ENCODE data around the gene CUTC. TPM values are rescaled to one million over a fixed set of nuclear protein-coding genes. Genes with fewer than 3 reads are reported as not detected.

The CUTC gene
- total and polyA plus RNA-seq, 2 donors (not counting 3 experiments of a cell fraction or from before 2014, with no cell fraction given) = 20.4 to 23.1 TPM

DNA sequence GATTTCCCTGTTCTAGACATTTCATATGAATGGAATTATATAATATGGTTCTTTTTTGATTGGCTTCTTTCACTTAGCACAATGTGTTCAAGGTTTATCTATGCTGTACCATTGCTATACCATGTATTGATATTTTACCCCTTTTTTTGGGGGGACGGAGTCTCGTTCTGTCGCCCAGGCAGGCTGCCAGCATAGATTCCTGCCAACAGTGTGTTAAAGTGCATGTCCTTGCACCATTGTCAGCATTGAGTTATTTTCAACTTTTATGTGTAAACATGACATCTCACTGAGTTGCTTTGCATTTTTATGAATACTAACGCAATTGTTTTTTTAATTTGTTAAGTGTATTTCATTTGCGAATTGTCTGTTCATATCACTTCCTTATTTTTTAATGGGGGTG lies 55.3 kb downstream of the CUTC start:
- no peaks in the 10 kb centered on the region for H3K27me3 ChIP-seq (ENCODE audit: control insufficient read depth in 2 of 2, insufficient read depth in 2 of 2, low read length in 2 of 2)
- no peaks in the 10 kb centered on the region for H4K20me1 ChIP-seq (replicated peaks; ENCODE audit: control insufficient read depth, extremely low read depth, insufficient read depth, low read length)
- TF ChIP-seq EZH2 (IDR thresholded peaks at IDR 0.05; ENCODE audit: borderline replicate concordance, low read depth, low read length, severe bottlenecking) (no peak), POLR2A (IDR thresholded peaks at IDR 0.05; ENCODE audit: low read depth, low read length) (no peak), MYC (IDR thresholded peaks at IDR 0.05; ENCODE audit: low read depth, low read length) (no peak), FOS (IDR thresholded peaks at IDR 0.05; ENCODE audit: borderline replicate concordance, insufficient read depth, low read length) (no peak), JUN (IDR thresholded peaks at IDR 0.05; ENCODE audit: borderline replicate concordance, insufficient read depth, insufficient read length, low read depth) (no peak), POLR2AphosphoS5 (IDR thresholded peaks at IDR 0.05; ENCODE audit: insufficient read depth, low read depth, low read length) (no peak), GATA2 (IDR thresholded peaks at IDR 0.05; ENCODE audit: insufficient read depth, insufficient read length, low read depth, low read length) (no peak)
- TF ChIP-seq, protein P1, sequence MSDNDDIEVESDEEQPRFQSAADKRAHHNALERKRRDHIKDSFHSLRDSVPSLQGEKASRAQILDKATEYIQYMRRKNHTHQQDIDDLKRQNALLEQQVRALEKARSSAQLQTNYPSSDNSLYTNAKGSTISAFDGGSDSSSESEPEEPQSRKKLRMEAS (IDR thresholded peaks at IDR 0.05; ENCODE audit: insufficient read depth, insufficient read length) = no peak
- TF ChIP-seq, protein P2, sequence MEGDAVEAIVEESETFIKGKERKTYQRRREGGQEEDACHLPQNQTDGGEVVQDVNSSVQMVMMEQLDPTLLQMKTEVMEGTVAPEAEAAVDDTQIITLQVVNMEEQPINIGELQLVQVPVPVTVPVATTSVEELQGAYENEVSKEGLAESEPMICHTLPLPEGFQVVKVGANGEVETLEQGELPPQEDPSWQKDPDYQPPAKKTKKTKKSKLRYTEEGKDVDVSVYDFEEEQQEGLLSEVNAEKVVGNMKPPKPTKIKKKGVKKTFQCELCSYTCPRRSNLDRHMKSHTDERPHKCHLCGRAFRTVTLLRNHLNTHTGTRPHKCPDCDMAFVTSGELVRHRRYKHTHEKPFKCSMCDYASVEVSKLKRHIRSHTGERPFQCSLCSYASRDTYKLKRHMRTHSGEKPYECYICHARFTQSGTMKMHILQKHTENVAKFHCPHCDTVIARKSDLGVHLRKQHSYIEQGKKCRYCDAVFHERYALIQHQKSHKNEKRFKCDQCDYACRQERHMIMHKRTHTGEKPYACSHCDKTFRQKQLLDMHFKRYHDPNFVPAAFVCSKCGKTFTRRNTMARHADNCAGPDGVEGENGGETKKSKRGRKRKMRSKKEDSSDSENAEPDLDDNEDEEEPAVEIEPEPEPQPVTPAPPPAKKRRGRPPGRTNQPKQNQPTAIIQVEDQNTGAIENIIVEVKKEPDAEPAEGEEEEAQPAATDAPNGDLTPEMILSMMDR (IDR thresholded peaks at IDR 0.05; ENCODE audit: extremely low read depth in 1 of 2, insufficient read depth in 1 of 2, low read depth in 1 of 2, low read length in 2 of 2) = no peak
- H3K27ac ChIP-seq (ENCODE audit: insufficient read depth, low read depth, low read length) = no peak overlapping the region
- no peak overlapping the region for H3K4me2 ChIP-seq (ENCODE audit: insufficient read depth, low read length)
- CTCF ChIA-PET = interaction anchor here (2.1 kb wide), 1 partner anchor 55 kb away, joined by 7 read pairs; the partner anchor contains the start of genes COX15 and CUTC
- no peaks in the 10 kb centered on the region for H3K36me3 ChIP-seq (ENCODE audit: control insufficient read depth in 2 of 2, extremely low read depth in 1 of 2, insufficient read depth in 2 of 2, low read length in 2 of 2)
- no TSS peak for BruUV-seq (replicated peaks)
- no peaks in the 10 kb centered on the region for H3K9me3 ChIP-seq (replicated peaks; ENCODE audit: control insufficient read depth, insufficient read depth, low read length)
- intact Hi-C loops (cut with micrococcal nuclease) (no loop called here), dilution Hi-C loops (cut with MboI; ENCODE audit: extremely low pct_ligation_motif_present, low sequenced_read_pairs) (no loop called here)
- POLR2A ChIA-PET = no interaction called here
- H3K4me3 ChIP-seq (replicated peaks in 1 of 3; ENCODE audit: insufficient read depth in 1 of 3, low read depth in 1 of 3, low read length in 3 of 3) = no peak overlapping the region
- H3K4me1 ChIP-seq (ENCODE audit: control insufficient read depth, extremely low read depth, insufficient read depth, low read length) = peaks cover 17% of the 10 kb centered on the region
- H3K9me1 ChIP-seq (replicated peaks; ENCODE audit: control insufficient read depth, extremely low read depth, insufficient read depth, low read length) = no peaks in the 10 kb centered on the region
- no peak for FAIRE-seq
- no peaks in the 10 kb centered on the region for H3K79me2 ChIP-seq (ENCODE audit: control insufficient read depth, insufficient read depth, low read length)
- no peak overlapping the region for H3K9ac ChIP-seq (replicated peaks; ENCODE audit: extremely low read depth, insufficient read depth, low read length)
- DNase-seq (ENCODE audit: low read depth, low spot score) = no peak
- no peak overlapping the region for H2AFZ ChIP-seq (ENCODE audit: low read depth, low read length)
